Measurements from ENCODE around the gene OSGEP.

DNA sequence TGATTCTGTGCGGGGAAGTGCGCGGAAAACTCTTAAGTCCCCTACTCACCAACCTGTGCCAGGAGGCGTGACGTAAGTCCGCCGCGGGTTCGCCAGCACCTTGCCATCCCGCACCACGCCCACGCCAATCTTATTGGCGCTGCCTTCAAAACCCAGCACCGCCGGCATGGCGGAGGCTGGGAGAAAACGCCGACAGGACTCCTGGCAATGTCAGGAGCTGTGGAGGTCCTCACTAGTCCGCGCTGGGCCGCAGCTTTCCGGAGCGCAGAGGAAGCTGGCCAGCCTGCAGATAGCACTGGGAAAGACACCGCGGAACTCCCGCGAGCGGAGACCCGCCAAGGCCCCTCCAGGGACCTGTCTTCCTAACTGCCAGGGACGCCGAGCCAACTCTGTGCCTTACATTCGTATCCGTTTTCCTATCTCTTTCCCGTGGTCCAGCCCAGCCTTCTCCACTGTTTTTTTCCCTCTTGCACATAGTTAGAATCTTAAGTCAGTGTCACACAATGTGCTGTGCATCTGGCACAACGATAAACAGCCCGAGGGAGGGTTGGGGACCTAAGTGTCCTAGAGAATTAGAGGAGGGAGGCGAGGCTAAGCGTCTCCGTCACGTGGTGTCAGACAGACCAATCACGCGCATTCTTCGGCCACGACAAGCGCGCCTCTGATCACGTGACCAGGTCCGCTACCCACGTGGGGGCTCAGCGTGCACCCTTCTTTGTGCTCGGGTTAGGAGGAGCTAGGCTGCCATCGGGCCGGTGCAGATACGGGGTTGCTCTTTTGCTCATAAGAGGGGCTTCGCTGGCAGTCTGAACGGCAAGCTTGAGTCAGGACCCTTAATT, at the start of gene OSGEP, which contains the start of gene APEX1:
- peak in 1 of 2 donors; percentile 40 for TF ChIP-seq POLR2A (IDR thresholded peaks at IDR 0.05)
- TF ChIP-seq, protein P1, sequence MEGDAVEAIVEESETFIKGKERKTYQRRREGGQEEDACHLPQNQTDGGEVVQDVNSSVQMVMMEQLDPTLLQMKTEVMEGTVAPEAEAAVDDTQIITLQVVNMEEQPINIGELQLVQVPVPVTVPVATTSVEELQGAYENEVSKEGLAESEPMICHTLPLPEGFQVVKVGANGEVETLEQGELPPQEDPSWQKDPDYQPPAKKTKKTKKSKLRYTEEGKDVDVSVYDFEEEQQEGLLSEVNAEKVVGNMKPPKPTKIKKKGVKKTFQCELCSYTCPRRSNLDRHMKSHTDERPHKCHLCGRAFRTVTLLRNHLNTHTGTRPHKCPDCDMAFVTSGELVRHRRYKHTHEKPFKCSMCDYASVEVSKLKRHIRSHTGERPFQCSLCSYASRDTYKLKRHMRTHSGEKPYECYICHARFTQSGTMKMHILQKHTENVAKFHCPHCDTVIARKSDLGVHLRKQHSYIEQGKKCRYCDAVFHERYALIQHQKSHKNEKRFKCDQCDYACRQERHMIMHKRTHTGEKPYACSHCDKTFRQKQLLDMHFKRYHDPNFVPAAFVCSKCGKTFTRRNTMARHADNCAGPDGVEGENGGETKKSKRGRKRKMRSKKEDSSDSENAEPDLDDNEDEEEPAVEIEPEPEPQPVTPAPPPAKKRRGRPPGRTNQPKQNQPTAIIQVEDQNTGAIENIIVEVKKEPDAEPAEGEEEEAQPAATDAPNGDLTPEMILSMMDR (IDR thresholded peaks at IDR 0.05): no peak
